Pancreas (tissue), 10 donors: Measurements from ENCODE around the gene ARHGAP26. TPM values are rescaled to one million over a fixed set of nuclear protein-coding genes. Genes with fewer than 3 reads are reported as not detected.

Experiments
- ATAC-seq, 4 donors: fragments of 200-7000 bp; cut with Tn5 transposase; one replicate each; pipeline versions ENCODE4 v1.8.0 to v1.9.1; 2020; ENCODE audit warnings: mild to moderate bottlenecking in 4 of 4, moderate library complexity in 4 of 4
- DNase-seq, 6 donors: peaks; one replicate each; pipeline ENCODE4 v3.0.0-alpha.2; 2020
- FAIRE-seq: peaks from 2 replicates; lab custom pipeline; 2012; peaks lifted over from hg19 to GRCh38; lab: Jason Lieb, UNC
- H3K27ac ChIP-seq, 4 donors: fragments of 200-600 bp; sonication (generic); 1 replicate in 3 of 4; 2 replicates in 1 of 4; pipeline versions ENCODE4 v1.5.0 to v1.8.0; 2020
- H3K27me3 ChIP-seq, 4 donors: fragments of 200-600 bp; one replicate each; pipeline ENCODE4 v1.8.0; 2021
- H3K36me3 ChIP-seq, 3 donors: fragments of 200-600 bp; sonication (generic) in 1 of 3; one replicate each; pipeline versions ENCODE4 v1.5.0 to v1.8.0; 2020 to 2021
- H3K4me1 ChIP-seq, 3 donors: fragments of 200-600 bp; one replicate each; pipeline ENCODE4 v1.8.0; 2021
- H3K4me3 ChIP-seq, 4 donors: fragments of 200-600 bp; sonication (generic) in 2 of 4; one replicate each; pipeline versions ENCODE4 v1.5.0 to v1.8.0; 2020 to 2021
- H3K9me3 ChIP-seq, 4 donors: fragments of 200-600 bp; one replicate each; pipeline ENCODE4 v1.8.0; 2021
- CTCF ChIP-seq, 4 donors: fragments of 200-600 bp; sonication (generic) in 3 of 4; IDR thresholded peaks; one replicate each; pipeline versions ENCODE4 v1.5.0 to v1.8.0; 2021; ENCODE audit warnings: antibody characterized with exemption in 4 of 4
- WGBS, 2 donors: extraction: QIAGEN DNeasy Blood & Tissue Kit; methylation state at CpG; one replicate each; pipeline ENCODE4 v1.1.7; 2013; 5-methylcytosine and 5-hydroxymethylcytosine counted together
- intact Hi-C, 3 donors: fragments of 100-400 bp; cut with DNase I; formaldehyde crosslinking; loops; one replicate each; pipeline versions ENCODE4 v1.11.1 to v1.14.2; 2022
- polyA plus RNA-seq, 2 donors: library from polyadenylated mRNA; stranded (reverse); fragments of 200-250 nt; gene quantifications; one replicate each; pipeline ENCODE4 v1.2.3, GENCODE V29; 2013
- total RNA-seq, 6 donors: library from RNA; stranded (reverse); fragmentation: NEBNext Ultra II Directional in 4 of 6; extraction: Animal tissue kit (Norgen Biotek cat#: 25700) in 4 of 6; gene quantifications; one replicate each; pipeline versions ENCODE4 v1.2.1 to v1.2.4, GENCODE V29; 2021 to 2023
- donor health status: healthy with polysubstance abuse.
- donor health status: DM: no; HTN: no; CAD: no; lungs with moderate emphysema.
- donor health status: DM: no; HTN: no; CAD: no.
- donor health status: control.
- donor health status: control.
- donor health status: Bipolar disorder and iron deficiency.
- donor health status: DM: yes; HTN: yes; CAD: no.
- donor health status: DM: no; HTN: no; CAD: no.
- donor health status: DM: no; HTN: no; CAD: no.
- donor health status: DM: yes; HTN: yes; CAD: no.

Gene ARHGAP26
- total and polyA plus RNA-seq, 8 donors = 3.0 to 28.1 (median 10.3) TPM

- intact Hi-C loops = no loop called here
- Histone ChIP-seq H3K4me1 (peaks cover 0 to 41% (median 6%) of the 10 kb centered on the region in 3 donors), H3K9me3 (no peaks in the 10 kb centered on the region), H3K4me3 (no peak overlapping the region), H3K27me3 (no peaks in the 10 kb centered on the region), H3K27ac (no peak overlapping the region), H3K36me3 (no peaks in the 10 kb centered on the region)
- ATAC-seq = no peak
- no peak for TF ChIP-seq CTCF (IDR thresholded peaks at IDR 0.05)
- no peak for DNase-seq
- 96 to 98% methylated on average over 2 of the region's 2 CpGs for WGBS, 2 donors
- FAIRE-seq = no peak
Observed at GRCh38 chr5:142821034-142821732, 51.0 kb downstream of the ARHGAP26 start.

- H3K27me3 ChIP-seq = no peaks in the 10 kb centered on the region
- no peaks in the 10 kb centered on the region for H3K36me3 ChIP-seq
- ATAC-seq (peak in 3 of 4 donors; percentile 34 to 66 (median 42)), DNase-seq (no peak), FAIRE-seq (peak; percentile 76)
- H3K4me1 ChIP-seq = peaks cover 0 to 34% (median 12%) of the 10 kb centered on the region in 3 donors
- no peak overlapping the region for H3K4me3 ChIP-seq
- H3K27ac ChIP-seq = no peak overlapping the region
- no peak for TF ChIP-seq CTCF (IDR thresholded peaks at IDR 0.05)
- intact Hi-C loops = no loop called here
- 34 to 45% methylated on average over 3 of the region's 3 CpGs for WGBS, 2 donors
- H3K9me3 ChIP-seq = no peaks in the 10 kb centered on the region
Observed at GRCh38 chr5:142821733-142822487, 51.7 kb downstream of the ARHGAP26 start.

GRCh38 chr5:142823126-142823525 lies 52.9 kb downstream of the ARHGAP26 start:
- DNase-seq (no peak), ATAC-seq (no peak), FAIRE-seq (no peak)
- intact Hi-C loops = no loop called here
- Histone ChIP-seq H3K27ac (no peak overlapping the region), H3K4me1 (peaks cover 0 to 36% (median 6%) of the 10 kb centered on the region in 3 donors), H3K9me3 (no peaks in the 10 kb centered on the region), H3K27me3 (no peaks in the 10 kb centered on the region), H3K4me3 (no peak overlapping the region), H3K36me3 (no peaks in the 10 kb centered on the region)
- TF ChIP-seq CTCF (IDR thresholded peaks at IDR 0.05) = no peak
- WGBS, 2 donors = 86 to 87% methylated on average over 2 of the region's 2 CpGs

GRCh38 chr5:142823806-142824205 lies 53.6 kb downstream of the ARHGAP26 start:
- FAIRE-seq (no peak), ATAC-seq (no peak), DNase-seq (no peak)
- WGBS, 2 donors = 80 to 86% methylated on average over 5 of the region's 5 CpGs
- no peak for TF ChIP-seq CTCF (IDR thresholded peaks at IDR 0.05)
- intact Hi-C loops = no loop called here
- Histone ChIP-seq H3K36me3 (no peaks in the 10 kb centered on the region), H3K4me1 (peaks cover 0 to 40% (median 6%) of the 10 kb centered on the region in 3 donors), H3K9me3 (no peaks in the 10 kb centered on the region), H3K27ac (no peak overlapping the region), H3K4me3 (no peak overlapping the region), H3K27me3 (no peaks in the 10 kb centered on the region)
